PFSK-1 (cell line): Measurements from ENCODE around the gene ARG2.

Experiments
- FOXP2 ChIP-seq: optimal IDR thresholded peaks from 2 replicates; pipeline ENCODE3; 2011; ENCODE audit warnings: borderline replicate concordance, control low read depth, inconsistent platforms; ENCODE audit not compliant: insufficient read depth; ENCODE audit errors: extremely low read length, extremely low read depth
- POLR2AphosphoS5 ChIP-seq: IDR thresholded peaks from 2 replicates; pipeline ENCODE4 v1.6.1; 2012; ENCODE audit warnings: low read depth, mild to moderate bottlenecking, control low read depth, low read length, moderate library complexity
- SIN3A ChIP-seq: IDR thresholded peaks from 2 replicates; pipeline ENCODE4 v1.6.1; 2012; ENCODE audit warnings: mild to moderate bottlenecking, low read length, moderate library complexity, borderline replicate concordance; ENCODE audit not compliant: insufficient read depth
- TAF1 ChIP-seq: IDR thresholded peaks from 2 replicates; pipeline ENCODE4 v1.6.1; 2012; ENCODE audit warnings: low read length, control low read depth, borderline replicate concordance; ENCODE audit not compliant: insufficient read depth
- TF ChIP-seq, protein P1 (sequence below), 2 experiments: IDR thresholded peaks; 2 replicates each; pipeline versions ENCODE4 v1.6.1 to v1.8.0; 2011 to 2012; ENCODE audit warnings: low read depth in 2 of 2, low read length in 2 of 2, control low read depth in 1 of 2, inconsistent platforms in 1 of 2, mild to moderate bottlenecking in 1 of 2, moderate library complexity in 1 of 2; ENCODE audit not compliant: insufficient read depth in 1 of 2

The ARG2 gene

DNA sequence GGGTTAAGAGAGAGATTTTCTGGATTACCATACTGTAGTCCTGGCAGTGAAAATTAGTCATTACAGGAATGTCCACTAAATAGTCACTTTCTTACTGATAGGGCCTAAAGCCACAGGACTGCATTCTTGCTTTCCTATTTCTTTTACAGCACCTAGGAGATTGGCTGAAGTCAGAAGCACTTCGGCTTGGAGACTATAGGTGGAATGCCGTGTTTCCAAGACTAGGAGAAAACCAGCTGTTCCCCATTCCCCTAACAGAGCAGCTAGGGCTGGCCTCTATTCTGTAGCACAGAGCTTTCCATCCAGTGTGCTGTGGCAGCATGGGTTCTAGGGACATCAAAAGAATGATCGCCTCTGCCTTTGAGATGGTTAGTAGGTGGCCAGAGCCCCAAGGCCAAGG lies 34.7 kb upstream of the ARG2 start:
- TF ChIP-seq TAF1 (no peak), FOXP2 (no peak), POLR2AphosphoS5 (no peak), SIN3A (no peak)
- TF ChIP-seq, protein P1, sequence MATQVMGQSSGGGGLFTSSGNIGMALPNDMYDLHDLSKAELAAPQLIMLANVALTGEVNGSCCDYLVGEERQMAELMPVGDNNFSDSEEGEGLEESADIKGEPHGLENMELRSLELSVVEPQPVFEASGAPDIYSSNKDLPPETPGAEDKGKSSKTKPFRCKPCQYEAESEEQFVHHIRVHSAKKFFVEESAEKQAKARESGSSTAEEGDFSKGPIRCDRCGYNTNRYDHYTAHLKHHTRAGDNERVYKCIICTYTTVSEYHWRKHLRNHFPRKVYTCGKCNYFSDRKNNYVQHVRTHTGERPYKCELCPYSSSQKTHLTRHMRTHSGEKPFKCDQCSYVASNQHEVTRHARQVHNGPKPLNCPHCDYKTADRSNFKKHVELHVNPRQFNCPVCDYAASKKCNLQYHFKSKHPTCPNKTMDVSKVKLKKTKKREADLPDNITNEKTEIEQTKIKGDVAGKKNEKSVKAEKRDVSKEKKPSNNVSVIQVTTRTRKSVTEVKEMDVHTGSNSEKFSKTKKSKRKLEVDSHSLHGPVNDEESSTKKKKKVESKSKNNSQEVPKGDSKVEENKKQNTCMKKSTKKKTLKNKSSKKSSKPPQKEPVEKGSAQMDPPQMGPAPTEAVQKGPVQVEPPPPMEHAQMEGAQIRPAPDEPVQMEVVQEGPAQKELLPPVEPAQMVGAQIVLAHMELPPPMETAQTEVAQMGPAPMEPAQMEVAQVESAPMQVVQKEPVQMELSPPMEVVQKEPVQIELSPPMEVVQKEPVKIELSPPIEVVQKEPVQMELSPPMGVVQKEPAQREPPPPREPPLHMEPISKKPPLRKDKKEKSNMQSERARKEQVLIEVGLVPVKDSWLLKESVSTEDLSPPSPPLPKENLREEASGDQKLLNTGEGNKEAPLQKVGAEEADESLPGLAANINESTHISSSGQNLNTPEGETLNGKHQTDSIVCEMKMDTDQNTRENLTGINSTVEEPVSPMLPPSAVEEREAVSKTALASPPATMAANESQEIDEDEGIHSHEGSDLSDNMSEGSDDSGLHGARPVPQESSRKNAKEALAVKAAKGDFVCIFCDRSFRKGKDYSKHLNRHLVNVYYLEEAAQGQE (IDR thresholded peaks at IDR 0.05; ENCODE audit: insufficient read depth in 1 of 2, low read depth in 2 of 2, low read length in 2 of 2), result no peak

DNA sequence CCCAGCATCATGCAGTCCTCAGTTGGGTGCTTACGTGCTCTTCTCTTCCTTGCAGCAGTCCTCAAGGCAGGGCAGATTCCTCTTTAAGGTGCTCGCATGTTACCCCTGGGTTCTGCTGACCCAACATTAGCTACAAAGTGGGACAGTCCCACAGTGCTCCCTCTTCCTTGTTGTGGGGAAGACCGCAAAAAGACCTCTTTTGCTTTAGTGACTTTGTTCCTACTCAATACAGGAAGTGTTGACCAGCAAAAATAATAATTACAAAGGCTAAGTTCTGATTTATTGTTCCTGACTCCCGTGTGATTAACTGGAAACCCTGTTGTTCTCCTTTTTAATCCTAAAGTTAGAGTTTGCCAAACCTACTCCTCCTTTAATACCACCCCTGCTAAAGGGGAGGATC lies 33.4 kb upstream of the ARG2 start:
- no peak for TF ChIP-seq TAF1
- TF ChIP-seq, protein P1 (IDR thresholded peaks at IDR 0.05; ENCODE audit: insufficient read depth in 1 of 2, low read depth in 2 of 2, low read length in 2 of 2), result no peak
- TF ChIP-seq POLR2AphosphoS5, result no peak
- TF ChIP-seq SIN3A, result no peak
- TF ChIP-seq FOXP2, result no peak

DNA sequence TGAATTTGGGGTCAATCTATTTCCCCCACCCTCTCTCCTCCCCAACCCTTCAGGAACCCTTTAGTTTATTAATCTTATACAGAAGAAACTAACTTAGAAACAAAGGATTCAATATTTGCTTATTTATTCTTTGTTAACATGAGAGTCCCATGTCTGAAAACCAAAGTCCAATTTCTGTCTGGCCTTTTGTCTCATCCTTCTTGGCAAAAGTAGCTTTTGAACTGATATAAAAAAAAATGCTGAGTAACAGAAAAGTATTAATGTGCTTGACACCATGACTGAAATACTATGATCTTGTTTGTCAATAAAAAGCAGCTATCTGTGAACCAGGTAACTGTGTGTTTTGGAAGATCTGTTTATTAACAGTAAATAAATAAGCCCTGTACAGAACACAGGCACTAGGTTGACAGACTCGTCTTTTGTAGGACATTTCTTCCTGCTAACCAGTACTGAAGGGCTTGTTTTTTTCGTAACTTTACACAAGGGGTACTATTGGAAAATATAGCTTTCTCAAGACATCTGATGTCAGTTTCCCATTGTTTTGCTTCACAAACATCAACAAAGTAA lies 30.4 kb upstream of the ARG2 start:
- no peak for TF ChIP-seq SIN3A
- no peak for TF ChIP-seq FOXP2

DNA sequence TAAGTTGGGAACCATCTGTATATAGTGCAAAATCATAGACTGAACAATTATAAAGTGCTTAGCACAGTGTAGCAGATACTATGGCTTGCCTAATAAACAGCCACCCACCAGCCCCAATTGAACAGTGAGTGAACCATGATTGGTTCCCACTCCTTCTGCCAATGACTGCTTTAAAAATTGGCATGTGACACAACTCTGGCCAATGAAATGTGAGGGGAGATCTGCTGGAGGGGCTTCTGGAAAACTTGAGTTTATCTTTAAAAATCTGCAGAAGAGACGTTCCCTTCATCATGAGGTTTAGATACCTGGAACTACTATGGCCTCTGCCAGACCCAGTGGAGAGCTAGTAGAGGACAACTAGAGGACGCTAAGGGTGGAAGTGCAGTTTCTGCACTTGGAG lies 24.3 kb upstream of the ARG2 start:
- no peak for TF ChIP-seq POLR2AphosphoS5
- TF ChIP-seq TAF1, result no peak
- TF ChIP-seq, protein P1 (IDR thresholded peaks at IDR 0.05; ENCODE audit: insufficient read depth in 1 of 2, low read depth in 2 of 2, low read length in 2 of 2), result no peak
- TF ChIP-seq SIN3A, result no peak
- no peak for TF ChIP-seq FOXP2

DNA sequence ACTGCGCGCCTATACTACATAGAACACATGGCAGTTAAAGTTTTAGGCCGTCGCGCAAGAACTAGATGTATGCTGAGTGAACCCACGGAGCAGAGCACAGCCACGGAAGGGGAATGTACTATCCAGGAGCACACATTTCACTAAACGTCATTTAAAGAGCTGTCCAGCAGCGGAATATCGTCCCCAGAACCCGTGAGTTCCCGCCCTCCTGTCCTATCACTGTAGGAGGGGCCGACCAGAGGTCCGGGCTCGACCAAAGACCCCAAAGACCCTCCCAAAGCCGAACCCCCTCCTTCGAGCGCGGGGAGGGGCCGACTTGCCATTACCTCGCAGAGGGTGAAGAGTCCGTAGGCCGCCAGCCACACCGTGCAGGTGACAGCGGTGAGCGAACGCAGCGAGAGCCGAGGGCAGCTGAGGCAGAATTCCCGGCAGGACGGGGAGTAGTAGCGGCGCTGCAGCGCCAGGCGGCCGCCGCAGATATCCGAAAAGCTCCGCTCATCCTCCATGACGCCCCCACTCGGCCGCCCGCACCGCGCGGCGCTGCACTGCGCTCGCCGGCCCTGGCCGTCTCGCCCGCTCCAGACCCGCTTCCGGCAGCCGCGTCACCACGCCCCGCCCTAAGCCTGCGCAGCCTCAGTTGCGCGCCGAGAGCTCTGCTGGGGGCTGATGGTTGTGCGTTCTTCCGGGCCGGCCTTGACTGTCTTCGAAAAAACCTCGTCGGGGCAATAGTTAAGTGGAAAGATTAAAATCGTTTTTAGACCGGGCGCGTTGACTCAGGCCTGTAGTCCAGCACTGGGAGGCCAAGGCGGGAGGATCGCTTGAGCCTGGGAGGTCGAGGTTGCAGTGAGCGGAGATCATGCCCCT lies 19.8 kb upstream of the ARG2 start, which contains the start of gene PIGH:
Gene PIGH, minus strand, starts transcription at position 571 of the 864 bp plus-strand sequence. Its CDS starts 65 bp downstream, at position 506.
- TF ChIP-seq, protein P1 (IDR thresholded peaks at IDR 0.05; ENCODE audit: insufficient read depth in 1 of 2, low read depth in 2 of 2, low read length in 2 of 2), result peak; percentile 61 to 85; a peak in 3 of 4 replicates
- no peak for TF ChIP-seq TAF1
- TF ChIP-seq POLR2AphosphoS5, result peak; percentile 62
- peak; percentile 76 for TF ChIP-seq FOXP2
